Right lobe of liver (tissue), 6 donors: Measurements from ENCODE around the gene SFXN1. TPM values are rescaled to one million over a fixed set of nuclear protein-coding genes. Genes with fewer than 3 reads are reported as not detected.

Experiments
- ATAC-seq, 4 donors: fragments of 200-7000 bp; cut with Tn5 transposase; one replicate each; pipeline ENCODE4 v1.9.1; 2020; ENCODE audit warnings: mild to moderate bottlenecking in 4 of 4, moderate library complexity in 4 of 4
- DNase-seq, 3 donors: peaks; one replicate each; pipeline ENCODE4 v3.0.0-alpha.2; 2020
- H3K27ac ChIP-seq, 3 donors: fragments of 200-600 bp; one replicate each; pipeline ENCODE4 v1.8.0; 2022
- H3K27me3 ChIP-seq, 2 donors: fragments of 200-600 bp; one replicate each; pipeline ENCODE4 v1.8.0; 2022
- H3K36me3 ChIP-seq, 4 donors: fragments of 200-600 bp; sonication (generic) in 1 of 4; one replicate each; pipeline versions ENCODE4 v1.5.1 to v1.8.0; 2017 to 2022; ENCODE audit warnings: control low read depth in 1 of 4
- H3K4me1 ChIP-seq, 4 donors: fragments of 200-600 bp; sonication (generic) in 1 of 4; one replicate each; pipeline versions ENCODE4 v1.5.1 to v1.8.0; 2017 to 2022; ENCODE audit warnings: control low read depth in 1 of 4
- H3K4me3 ChIP-seq, 3 donors: fragments of 200-600 bp; one replicate each; pipeline ENCODE4 v1.8.0; 2022
- H3K9me3 ChIP-seq, 4 donors: fragments of 200-600 bp; sonication (generic) in 1 of 4; one replicate each; pipeline versions ENCODE4 v1.5.1 to v1.8.0; 2017 to 2022; ENCODE audit warnings: control low read depth in 1 of 4
- CTCF ChIP-seq, 4 donors: fragments of 200-600 bp in 3 of 4; fragments of 450-650 bp in 1 of 4; IDR thresholded peaks; one replicate each; pipeline versions ENCODE4 v1.5.1 to v1.8.0; 2016 to 2022; ENCODE audit warnings: antibody characterized with exemption in 4 of 4, mild to moderate bottlenecking in 2 of 4
- POLR2A ChIP-seq: fragments of 450-650 bp; IDR thresholded peaks from one replicate; pipeline ENCODE4 v1.6.1; 2017; ENCODE audit warnings: antibody characterized with exemption, mild to moderate bottlenecking
- WGBS: methylation state at CpG from one replicate; pipeline ENCODE4 v1.1.6; 2018; ENCODE audit warnings: low coverage, low lambda C conversion rate; ENCODE audit not compliant: insufficient coverage; ENCODE audit errors: missing lambda C conversion rate; 5-methylcytosine and 5-hydroxymethylcytosine counted together
- intact Hi-C, 2 donors: fragments of 100-400 bp; cut with DNase I; formaldehyde crosslinking; loops; one replicate each; pipeline versions ENCODE4 v1.11.2 to v1.14.1; 2022
- total RNA-seq, 6 experiments: library from RNA; depleted of rRNA in 2 of 6; stranded (reverse); fragments of >200 nt in 2 of 6; fragmentation: NEBNext Ultra II Directional in 3 of 6; extraction: Animal tissue kit (Norgen Biotek cat#: 25700) in 3 of 6; gene quantifications; one replicate each; pipeline versions ENCODE4 v1.1.0 to v1.2.4, GENCODE V29; 2016 to 2023
- donor health status: DM: no; HTN: yes; CAD: no.
- donor health status: DM: no; HTN: no; CAD: no.
- donor health status: DM: no; HTN: no; CAD: no.
- donor health status: DM: no; HTN: yes; CAD: no.
- donor health status: DM: no; HTN: yes; CAD: no.

Gene SFXN1
- total RNA-seq, 6 experiments from 2014 or later: 58.9 to 123 (median 89.1) TPM

- Histone ChIP-seq H3K27me3 (no peaks in the 10 kb centered on the region), H3K4me3 (no peak overlapping the region), H3K4me1 (no peaks in the 10 kb centered on the region), H3K36me3 (peaks cover 0 to 70% (median 18%) of the 10 kb centered on the region in 4 donors), H3K27ac (no peak overlapping the region), H3K9me3 (no peaks in the 10 kb centered on the region)
- TF ChIP-seq CTCF (IDR thresholded peaks at IDR 0.05): no peak
- no peak for TF ChIP-seq POLR2A
- no peak for DNase-seq
- WGBS: 78% methylated on average over 2 of the region's 2 CpGs
- intact Hi-C loops: no loop called here
- ATAC-seq: no peak
Observed at GRCh38 chr5:175520873-175521272, 42.5 kb downstream of the SFXN1 start.

- Histone ChIP-seq H3K4me1 (no peaks in the 10 kb centered on the region), H3K36me3 (peaks cover 0 to 70% (median 21%) of the 10 kb centered on the region in 4 donors), H3K27me3 (no peaks in the 10 kb centered on the region), H3K4me3 (no peak overlapping the region), H3K9me3 (no peaks in the 10 kb centered on the region), H3K27ac (no peak overlapping the region)
- WGBS: 83% methylated on average over 2 of the region's 4 CpGs
- peak in 1 of 4 donors; percentile 12 for ATAC-seq
- TF ChIP-seq CTCF (IDR thresholded peaks at IDR 0.05) (no peak), POLR2A (no peak)
- intact Hi-C loops: no loop called here
- DNase-seq: no peak
Observed at GRCh38 chr5:175521313-175521833, 43.0 kb downstream of the SFXN1 start.

GRCh38 chr5:175523292-175523691, 44.9 kb downstream of the SFXN1 start:
- peaks cover 0 to 67% (median 24%) of the 10 kb centered on the region in 4 donors for H3K36me3 ChIP-seq
- ATAC-seq: no peak
- H3K27ac ChIP-seq: no peak overlapping the region
- H3K9me3 ChIP-seq: no peaks in the 10 kb centered on the region
- H3K4me1 ChIP-seq: no peaks in the 10 kb centered on the region
- no peak for DNase-seq
- H3K27me3 ChIP-seq: no peaks in the 10 kb centered on the region
- intact Hi-C loops: no loop called here
- no peak overlapping the region for H3K4me3 ChIP-seq
- TF ChIP-seq CTCF (IDR thresholded peaks at IDR 0.05) (no peak), POLR2A (no peak)

- WGBS: 95% methylated on average over 1 of the region's 1 CpG
- Histone ChIP-seq H3K4me1 (no peaks in the 10 kb centered on the region), H3K36me3 (peaks cover 0 to 66% (median 25%) of the 10 kb centered on the region in 4 donors), H3K27ac (no peak overlapping the region), H3K4me3 (no peak overlapping the region), H3K27me3 (no peaks in the 10 kb centered on the region), H3K9me3 (no peaks in the 10 kb centered on the region)
- TF ChIP-seq CTCF (IDR thresholded peaks at IDR 0.05): no peak
- no peak for TF ChIP-seq POLR2A
- ATAC-seq: no peak
- intact Hi-C loops: no loop called here
- DNase-seq: no peak
Observed at GRCh38 chr5:175524211-175524610, 45.9 kb downstream of the SFXN1 start.

- no peak for DNase-seq
- Histone ChIP-seq H3K9me3 (no peaks in the 10 kb centered on the region), H3K27me3 (no peaks in the 10 kb centered on the region), H3K27ac (no peak overlapping the region), H3K4me3 (no peak overlapping the region), H3K36me3 (peaks cover 0 to 63% (median 31%) of the 10 kb centered on the region in 4 donors), H3K4me1 (no peaks in the 10 kb centered on the region)
- 95% methylated on average over 6 of the region's 6 CpGs for WGBS
- ATAC-seq: no peak
- TF ChIP-seq CTCF (IDR thresholded peaks at IDR 0.05) (no peak), POLR2A (no peak)
- intact Hi-C loops: no loop called here
Observed at GRCh38 chr5:175526691-175527090, 48.3 kb downstream of the SFXN1 start.
